ENCODE measurements around the gene MSRB3.

Gene MSRB3

GRCh38 chr12:65325183-65325582, 46.7 kb downstream of the MSRB3 start:
- no peak for DNase-seq (ENCODE audit: low read depth in 2 of 2)

GRCh38 chr12:65326616-65327015, 48.1 kb downstream of the MSRB3 start:
- DNase-seq (ENCODE audit: low read depth in 2 of 2): no peak

- DNase-seq (ENCODE audit: low read depth in 2 of 2): no peak
Observed at GRCh38 chr12:65327207-65328076, 49.0 kb downstream of the MSRB3 start.

DNA sequence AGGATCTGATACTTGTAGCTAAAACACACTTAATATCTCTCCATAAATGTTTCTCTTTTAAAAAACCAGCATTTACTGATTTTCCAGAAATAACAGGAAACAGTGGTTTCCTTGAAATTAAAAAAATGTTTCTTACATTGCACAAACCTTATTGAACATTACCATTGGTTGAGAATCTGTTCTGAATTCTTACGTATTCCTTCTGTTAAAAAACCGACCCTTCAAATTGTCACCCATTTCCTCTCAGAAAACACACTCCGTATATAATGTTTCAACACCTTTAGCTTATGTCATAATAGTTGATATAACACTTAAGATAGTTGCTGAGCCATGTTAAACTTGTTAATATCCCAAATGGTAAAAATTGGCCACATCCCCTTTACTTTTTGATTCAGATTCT, 51.2 kb downstream of the MSRB3 start:
- no peak for DNase-seq (ENCODE audit: low read depth in 2 of 2)

GRCh38 chr12:65330331-65330730, 51.8 kb downstream of the MSRB3 start:
- no peak for DNase-seq (ENCODE audit: low read depth in 2 of 2)

DNA sequence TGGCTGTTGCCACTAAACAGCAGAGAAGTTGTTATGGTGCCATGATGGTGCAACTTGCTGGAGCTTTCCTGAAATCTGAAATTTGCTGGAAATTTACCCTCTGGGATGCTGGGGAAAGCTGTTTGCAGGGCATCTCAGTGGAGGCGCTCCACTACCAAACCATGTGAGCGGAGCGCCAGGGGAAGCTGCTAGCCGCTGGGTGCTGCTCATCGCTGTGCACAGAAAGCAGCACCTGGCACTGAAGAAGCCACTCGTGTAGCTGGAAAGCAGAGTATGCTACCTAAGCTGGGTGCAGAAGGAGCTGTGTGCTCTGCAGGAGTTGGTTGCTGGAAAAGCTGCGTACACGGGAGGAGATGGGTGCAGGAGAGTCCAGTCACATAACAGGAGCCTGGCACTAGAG, 53.0 kb downstream of the MSRB3 start:
- DNase-seq (ENCODE audit: low read depth in 2 of 2): no peak

DNA sequence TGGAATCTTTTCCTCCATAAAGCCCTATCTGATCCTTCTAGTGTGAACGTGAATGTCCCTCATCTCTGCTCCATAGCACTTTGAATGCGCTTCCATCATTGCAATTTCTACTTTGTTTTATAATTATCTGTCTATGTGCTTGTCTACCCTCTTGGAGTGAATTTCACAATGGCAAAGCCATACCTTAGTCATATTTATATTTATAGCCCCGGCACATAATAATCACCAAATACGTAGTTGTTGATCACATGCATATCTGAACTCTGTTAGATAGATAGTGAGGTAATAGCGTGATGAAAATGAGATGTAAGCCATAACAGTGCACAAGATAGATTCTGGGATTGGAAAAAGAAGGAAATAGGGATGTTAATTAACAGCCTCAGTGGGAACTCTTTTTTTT, 55.2 kb downstream of the MSRB3 start:
- DNase-seq (ENCODE audit: low read depth in 2 of 2): no peak

GRCh38 chr12:65334521-65334920, 56.0 kb downstream of the MSRB3 start:
- DNase-seq (ENCODE audit: low read depth in 2 of 2): no peak

DNA sequence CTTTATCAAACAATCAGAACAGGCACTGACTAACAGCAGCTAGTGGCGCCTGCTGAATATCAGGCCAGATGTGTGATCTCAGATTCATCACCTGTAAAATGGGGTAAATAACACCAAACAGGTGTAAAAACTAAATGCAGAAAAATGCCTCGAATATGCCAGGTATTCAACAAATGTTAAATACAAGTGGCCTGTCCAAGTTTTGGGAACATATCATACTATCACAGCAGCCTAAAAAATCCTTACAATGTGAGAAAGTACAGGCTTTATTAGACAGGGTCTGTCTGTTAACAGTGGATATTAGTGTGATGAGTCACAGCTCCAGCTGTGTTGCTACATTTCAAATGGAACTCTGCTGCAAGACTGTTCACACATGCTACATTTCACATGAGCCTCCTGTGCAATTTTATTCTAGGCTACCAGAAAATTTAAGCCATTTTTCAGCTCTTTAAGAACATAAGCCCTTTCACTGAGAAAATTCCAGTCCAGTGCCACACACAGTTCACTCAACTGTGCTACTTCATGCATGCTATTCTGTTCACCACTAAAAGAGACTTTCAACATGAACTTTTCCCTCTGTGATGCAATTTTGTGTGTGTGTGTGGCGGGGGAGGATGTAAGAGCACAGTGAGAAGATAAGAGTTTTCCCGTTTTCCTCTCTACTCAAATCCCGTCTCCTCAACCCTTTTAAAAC, 56.7 kb downstream of the MSRB3 start:
- DNase-seq (ENCODE audit: low read depth in 2 of 2): no peak

DNA sequence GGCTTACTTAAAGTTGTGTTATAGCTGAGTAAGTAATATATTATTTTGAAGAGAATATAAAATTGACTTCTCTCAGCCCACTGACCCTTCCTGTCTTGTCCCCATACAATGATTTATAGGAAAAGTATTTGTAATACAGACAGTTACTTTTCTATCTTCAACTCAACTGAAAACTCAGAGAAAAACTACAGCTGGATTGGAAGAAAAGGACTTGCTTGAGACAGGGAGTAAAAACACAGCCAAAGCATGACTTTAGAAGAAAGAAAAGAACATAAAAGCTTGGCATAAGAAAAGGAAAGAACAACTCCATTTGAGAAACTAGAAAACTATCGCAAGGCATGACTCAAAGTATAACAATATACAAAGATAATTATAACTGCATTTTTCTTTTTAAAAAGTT, 57.5 kb downstream of the MSRB3 start:
- DNase-seq (ENCODE audit: low read depth in 2 of 2): no peak

DNA sequence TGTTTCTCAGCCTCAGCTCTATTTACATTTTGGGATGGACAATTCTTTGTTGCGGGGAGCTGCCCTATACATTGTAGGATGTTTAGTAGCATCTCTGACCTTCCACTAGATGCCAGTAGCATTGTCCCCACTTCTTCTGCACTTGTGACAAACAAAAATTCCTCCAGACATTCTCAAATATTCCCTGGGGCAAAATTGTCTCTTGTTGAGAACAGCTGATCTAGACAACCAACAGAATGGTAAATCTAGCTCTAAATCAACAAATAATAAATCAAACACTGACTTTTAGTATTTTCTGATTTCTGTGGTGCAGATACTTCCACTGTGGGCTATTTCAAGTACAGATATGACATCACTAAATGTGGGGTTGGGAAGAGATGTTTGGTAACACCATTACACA, 60.7 kb downstream of the MSRB3 start:
- DNase-seq (ENCODE audit: low read depth in 2 of 2): no peak

DNA sequence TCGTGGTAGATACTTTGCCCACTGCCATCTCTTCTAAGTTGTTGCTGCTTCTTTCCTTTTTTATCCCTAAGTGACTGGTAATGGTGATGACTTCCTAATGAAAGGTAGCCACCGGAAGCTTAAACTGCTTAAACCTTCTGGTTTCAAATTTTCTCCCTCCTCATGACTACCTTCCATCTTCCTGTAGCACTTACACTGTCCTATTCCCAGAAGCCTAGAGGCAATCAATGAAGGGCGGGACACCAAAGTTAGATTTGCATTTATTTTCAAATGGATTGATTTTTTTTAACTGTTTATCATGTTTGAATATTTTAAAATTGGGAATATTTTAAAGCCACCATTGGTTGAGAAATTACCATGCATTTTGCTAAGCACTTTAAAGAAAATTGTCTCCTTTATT, 64.7 kb downstream of the MSRB3 start:
- no peak for DNase-seq (ENCODE audit: low read depth in 2 of 2)

GRCh38 chr12:65343801-65344200, 65.3 kb downstream of the MSRB3 start:
- no peak for DNase-seq (ENCODE audit: low read depth in 2 of 2)

GRCh38 chr12:65355461-65355860, 77.0 kb downstream of the MSRB3 start:
- DNase-seq (ENCODE audit: low read depth in 2 of 2): no peak

DNA sequence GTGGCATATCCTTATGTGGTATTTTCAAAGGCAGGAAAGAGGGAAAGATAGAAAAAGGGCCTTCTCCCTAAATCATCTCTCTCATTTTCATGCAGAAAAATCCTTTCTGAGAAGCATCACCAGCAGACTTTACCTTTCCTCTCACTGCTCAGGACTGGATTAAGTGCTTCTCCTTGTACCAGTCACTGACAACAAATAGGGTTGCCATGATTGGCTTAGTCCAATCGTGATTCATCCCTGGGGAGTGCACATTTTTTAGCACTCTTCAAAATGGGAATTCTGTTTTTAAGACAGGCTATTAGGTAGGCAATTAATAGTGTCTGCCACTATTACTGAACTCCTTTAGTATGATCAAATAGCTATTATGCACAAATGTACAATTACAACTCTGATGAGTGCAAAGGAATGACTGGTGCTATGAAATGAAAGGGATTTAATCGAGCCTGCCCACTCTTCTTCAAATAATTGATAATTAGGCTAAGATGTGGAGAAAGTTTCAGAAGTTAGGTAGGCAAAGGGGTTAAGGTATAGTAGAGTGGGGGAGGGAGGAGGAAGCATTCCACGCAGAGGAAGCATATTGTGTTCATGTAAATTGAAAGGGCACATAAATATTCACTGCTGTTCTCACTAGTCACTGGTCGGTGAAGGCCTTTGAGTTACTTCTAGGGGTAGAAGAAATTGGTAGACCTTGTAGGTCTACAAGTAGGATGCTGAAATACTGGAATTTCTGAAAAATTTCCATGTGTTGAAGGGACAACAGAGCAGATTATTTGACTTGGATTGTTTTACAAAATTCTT, 84.0 kb downstream of the MSRB3 start:
- no peak for DNase-seq (ENCODE audit: low read depth in 2 of 2)

DNA sequence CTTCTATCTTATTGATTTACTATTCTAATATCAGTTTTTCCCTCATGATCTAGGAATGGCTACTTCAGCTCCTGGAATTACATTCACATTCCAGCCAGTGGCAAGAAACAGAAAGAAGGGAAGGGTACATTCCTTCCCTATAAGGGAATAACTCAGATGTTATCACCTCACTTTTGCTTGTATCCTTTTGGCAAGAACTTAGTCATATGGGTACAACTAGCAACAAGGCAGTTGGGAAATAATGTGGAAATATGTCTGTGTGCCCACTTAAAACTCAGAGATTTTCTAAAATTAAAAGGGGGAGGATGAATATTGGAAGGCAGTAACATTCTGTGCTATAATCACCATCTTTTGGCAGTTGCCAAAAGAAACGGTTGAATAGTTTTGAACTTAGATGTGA, 85.6 kb downstream of the MSRB3 start:
- DNase-seq (ENCODE audit: low read depth in 2 of 2): no peak

DNA sequence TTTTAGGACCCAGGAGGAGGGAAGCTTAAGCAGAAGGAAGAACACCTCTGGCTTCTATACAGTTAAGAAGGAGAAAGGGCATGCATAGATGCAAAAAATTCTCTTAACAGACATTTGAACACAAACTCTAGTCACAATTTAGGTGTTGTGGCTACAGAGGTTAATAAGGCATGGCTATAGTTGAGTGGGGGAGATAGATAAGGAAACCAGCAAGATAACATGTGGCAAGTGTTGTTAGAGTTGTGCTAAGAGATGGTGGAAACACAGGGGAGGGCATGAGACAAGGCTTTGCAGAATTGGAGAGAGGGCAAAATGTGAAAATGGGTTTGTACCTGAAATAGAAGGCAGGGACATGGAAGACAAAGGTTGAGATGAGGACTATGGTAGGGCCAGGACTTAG, 88.9 kb downstream of the MSRB3 start:
- DNase-seq (ENCODE audit: low read depth in 2 of 2): no peak

DNA sequence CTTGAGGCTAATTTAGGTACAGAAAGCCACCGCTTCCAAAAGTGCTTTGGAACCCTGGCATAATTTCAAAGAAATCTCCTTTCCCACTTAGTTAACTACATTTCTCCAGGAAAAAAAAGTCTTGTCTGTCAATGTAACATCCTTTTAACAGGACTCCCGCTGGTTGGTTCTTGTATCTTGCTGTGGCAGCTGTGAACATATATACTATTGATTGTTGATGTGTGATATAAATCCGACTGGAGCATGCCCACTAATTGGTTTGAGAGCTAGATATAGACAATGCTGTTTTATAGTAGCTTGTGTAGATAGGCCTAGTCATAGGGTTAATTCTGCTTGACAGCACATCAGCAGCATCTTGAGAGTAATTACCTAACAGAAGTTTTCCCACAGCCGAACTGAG, 89.6 kb downstream of the MSRB3 start:
- DNase-seq (ENCODE audit: low read depth in 2 of 2): no peak

DNA sequence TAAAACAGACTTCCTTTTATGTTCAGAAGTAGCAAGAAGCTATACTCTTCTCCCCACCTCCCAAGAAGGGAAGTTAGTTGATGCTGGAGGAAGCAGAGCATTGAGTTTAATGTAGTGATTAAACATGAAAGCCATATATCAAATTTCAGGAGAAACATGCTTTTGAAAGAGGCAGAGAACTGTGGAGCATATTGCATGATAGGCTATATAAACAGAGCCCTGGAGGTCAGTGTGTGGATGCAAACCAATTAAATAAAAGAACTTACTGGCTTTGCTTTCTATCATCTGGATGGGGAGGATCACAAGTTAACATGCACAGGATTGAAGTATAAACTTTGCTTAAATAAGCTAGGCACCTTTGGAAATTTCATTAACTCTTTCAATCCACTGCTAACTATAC, 94.1 kb downstream of the MSRB3 start:
- no peak for DNase-seq (ENCODE audit: low read depth in 2 of 2)

DNA sequence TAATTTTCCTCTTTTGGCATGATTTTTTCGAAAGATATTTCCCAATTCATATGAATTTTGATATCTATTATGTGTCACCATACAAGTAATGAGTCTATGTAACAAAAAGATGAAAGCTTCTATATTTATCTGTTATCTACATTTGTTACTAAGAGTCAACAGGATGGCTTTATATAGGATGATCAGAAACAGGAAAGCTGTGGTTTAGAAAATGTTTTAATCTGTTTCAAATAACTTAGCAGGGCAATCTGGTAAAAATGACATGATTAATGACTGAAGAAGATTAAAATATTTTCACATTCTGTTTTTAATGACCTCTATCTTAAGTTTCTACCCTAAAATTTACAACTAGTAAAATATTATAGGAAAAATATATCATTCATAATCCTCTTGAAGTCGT, 105.8 kb downstream of the MSRB3 start:
- no peak for DNase-seq (ENCODE audit: low read depth in 2 of 2)

GRCh38 chr12:65387396-65387795, 108.9 kb downstream of the MSRB3 start:
- DNase-seq (ENCODE audit: low read depth in 2 of 2): no peak

GRCh38 chr12:65389436-65389835, 111.0 kb downstream of the MSRB3 start:
- DNase-seq (ENCODE audit: low read depth in 2 of 2): no peak

- no peak for DNase-seq (ENCODE audit: low read depth in 2 of 2)
Observed at GRCh38 chr12:65391711-65392110, 113.2 kb downstream of the MSRB3 start.
